GM18498 (cell line): Measurements from ENCODE around the gene C4orf50.

ENCODE experiments used
- ATAC-seq: cut with Tn5 transposase; IDR thresholded peaks from one replicate; pipeline ENCODE4 v1.9.1; 2021; ENCODE audit warnings: mild to moderate bottlenecking, moderate library complexity; ENCODE audit not compliant: unreplicated experiment

C4orf50 gene

GRCh38 chr4:5927116-5927515 lies 91.1 kb downstream of the C4orf50 start:
- no peak for ATAC-seq

- no peak for ATAC-seq
Measured at GRCh38 chr4:5926598-5926997, 91.6 kb downstream of the C4orf50 start.

- no peak for ATAC-seq
Measured at GRCh38 chr4:5925419-5926200, 92.6 kb downstream of the C4orf50 start.

- ATAC-seq: no peak
Measured at GRCh38 chr4:5924461-5925125, 93.6 kb downstream of the C4orf50 start.

GRCh38 chr4:5923376-5923775 lies 94.9 kb downstream of the C4orf50 start:
- ATAC-seq: no peak

- no peak for ATAC-seq
Measured at GRCh38 chr4:5922556-5922955, 95.7 kb downstream of the C4orf50 start.

GRCh38 chr4:5921981-5922380 lies 96.2 kb downstream of the C4orf50 start:
- ATAC-seq: no peak

- ATAC-seq: no peak
Measured at GRCh38 chr4:5921101-5921980, 96.9 kb downstream of the C4orf50 start.

GRCh38 chr4:5919571-5919970 lies 98.7 kb downstream of the C4orf50 start:
- ATAC-seq: no peak

- ATAC-seq: no peak
Measured at GRCh38 chr4:5919044-5919443, 99.2 kb downstream of the C4orf50 start.

- ATAC-seq: no peak
Measured at GRCh38 chr4:5918331-5918985, 99.8 kb downstream of the C4orf50 start.

- no peak for ATAC-seq
Measured at GRCh38 chr4:5917672-5918071, 100.6 kb downstream of the C4orf50 start.

- ATAC-seq: no peak
Measured at GRCh38 chr4:5916229-5916628, 102.0 kb downstream of the C4orf50 start.

- ATAC-seq: no peak
Measured at GRCh38 chr4:5913454-5913853, 104.8 kb downstream of the C4orf50 start.

- ATAC-seq: no peak
Measured at GRCh38 chr4:5912614-5913019, 105.6 kb downstream of the C4orf50 start.

- ATAC-seq: no peak
Measured at GRCh38 chr4:5908876-5909427, 109.3 kb downstream of the C4orf50 start.

GRCh38 chr4:5906191-5906590 lies 112.0 kb downstream of the C4orf50 start:
- no peak for ATAC-seq

- no peak for ATAC-seq
Measured at GRCh38 chr4:5905714-5906113, 112.5 kb downstream of the C4orf50 start.

GRCh38 chr4:5900844-5901243 lies 117.4 kb downstream of the C4orf50 start:
- ATAC-seq: no peak

- ATAC-seq: no peak
Measured at GRCh38 chr4:5899881-5900280, 118.3 kb downstream of the C4orf50 start.

- no peak for ATAC-seq
Measured at GRCh38 chr4:5899396-5899795, 118.8 kb downstream of the C4orf50 start.
